ENCODE measurements around the gene NBAS.

The NBAS gene

DNA sequence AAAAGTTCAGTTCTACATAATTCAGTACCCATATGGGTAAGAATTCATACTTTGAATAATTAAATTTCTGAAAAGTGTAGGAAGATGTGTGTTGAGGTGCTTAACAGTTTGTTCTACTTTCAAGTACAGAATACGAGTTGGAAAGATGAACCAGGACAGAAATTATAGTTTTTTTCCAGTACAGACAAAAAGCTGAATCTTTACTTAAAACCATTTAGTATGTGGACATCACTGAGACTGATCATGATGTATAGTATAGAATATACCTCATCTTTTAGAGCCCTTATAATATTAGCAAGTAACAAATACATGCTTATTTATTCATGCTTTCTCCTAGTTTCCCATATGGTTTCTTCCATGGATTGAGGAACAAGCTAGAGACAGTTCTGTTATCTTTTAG is 40.5 kb upstream of the NBAS start:
- Histone ChIP-seq H3K4me3 (ENCODE audit: low read length) (no peak overlapping the region), H3K9ac (ENCODE audit: low read length) (no peak overlapping the region), H3K9me3 (ENCODE audit: control insufficient read depth, low read depth, low read length) (no peaks in the 10 kb centered on the region), H3K4me1 (ENCODE audit: control insufficient read depth, low read depth, low read length) (no peaks in the 10 kb centered on the region), H3K27me3 (ENCODE audit: control insufficient read depth, insufficient read depth, low read length) (no peaks in the 10 kb centered on the region), H3K36me3 (ENCODE audit: control insufficient read depth, low read depth, low read length) (peaks cover 96% of the 10 kb centered on the region), H3K27ac (ENCODE audit: low read length) (no peak overlapping the region)

DNA sequence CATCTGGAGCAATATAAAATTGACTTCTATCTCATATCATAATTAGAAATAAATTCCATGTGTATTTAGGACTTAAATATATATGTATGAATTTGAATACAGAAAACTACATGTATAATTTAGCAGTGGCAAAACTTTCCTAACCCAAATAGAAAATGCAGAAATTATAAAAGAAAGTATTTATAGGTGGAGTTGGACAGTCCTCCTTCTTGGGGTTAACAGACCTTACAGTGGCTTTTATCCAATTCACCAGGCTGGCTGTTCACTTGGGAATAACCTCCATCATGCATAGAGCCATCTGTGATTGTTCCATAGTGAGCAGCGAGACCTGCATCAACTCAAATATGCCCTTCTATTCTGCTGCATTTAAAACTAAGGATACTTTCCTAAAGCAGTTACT is 38.9 kb upstream of the NBAS start:
- H3K4me1 ChIP-seq (ENCODE audit: control insufficient read depth, low read depth, low read length): no peaks in the 10 kb centered on the region
- H3K36me3 ChIP-seq (ENCODE audit: control insufficient read depth, low read depth, low read length): peaks cover 96% of the 10 kb centered on the region
- H3K9me3 ChIP-seq (ENCODE audit: control insufficient read depth, low read depth, low read length): no peaks in the 10 kb centered on the region
- no peak overlapping the region for H3K4me3 ChIP-seq (ENCODE audit: low read length)
- H3K27ac ChIP-seq (ENCODE audit: low read length): no peak overlapping the region
- H3K9ac ChIP-seq (ENCODE audit: low read length): no peak overlapping the region
- H3K27me3 ChIP-seq (ENCODE audit: control insufficient read depth, insufficient read depth, low read length): no peaks in the 10 kb centered on the region

DNA sequence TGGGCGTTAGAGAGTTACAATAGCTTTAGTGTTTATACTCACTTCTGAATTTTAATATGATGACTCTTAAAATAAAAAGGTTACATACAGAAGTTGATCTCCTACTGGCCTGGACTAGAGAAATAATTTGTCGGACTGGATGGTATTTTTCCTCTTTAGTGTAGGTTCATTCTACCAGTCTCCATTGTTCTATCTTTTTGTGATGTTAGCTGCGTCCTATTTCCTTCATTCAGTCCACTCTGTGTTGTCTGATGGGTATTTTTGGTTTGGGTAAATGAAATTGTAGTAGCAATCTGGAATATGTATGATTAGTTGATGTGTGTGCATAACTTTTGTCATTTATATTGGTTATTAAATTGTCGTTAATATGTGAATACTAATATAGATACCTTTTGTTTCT is 35.8 kb upstream of the NBAS start:
- Histone ChIP-seq H3K9ac (ENCODE audit: low read length) (no peak overlapping the region), H3K9me3 (ENCODE audit: control insufficient read depth, low read depth, low read length) (no peaks in the 10 kb centered on the region), H3K36me3 (ENCODE audit: control insufficient read depth, low read depth, low read length) (peaks cover 67% of the 10 kb centered on the region), H3K27me3 (ENCODE audit: control insufficient read depth, insufficient read depth, low read length) (no peaks in the 10 kb centered on the region), H3K4me1 (ENCODE audit: control insufficient read depth, low read depth, low read length) (no peaks in the 10 kb centered on the region), H3K4me3 (ENCODE audit: low read length) (no peak overlapping the region), H3K27ac (ENCODE audit: low read length) (no peak overlapping the region)

DNA sequence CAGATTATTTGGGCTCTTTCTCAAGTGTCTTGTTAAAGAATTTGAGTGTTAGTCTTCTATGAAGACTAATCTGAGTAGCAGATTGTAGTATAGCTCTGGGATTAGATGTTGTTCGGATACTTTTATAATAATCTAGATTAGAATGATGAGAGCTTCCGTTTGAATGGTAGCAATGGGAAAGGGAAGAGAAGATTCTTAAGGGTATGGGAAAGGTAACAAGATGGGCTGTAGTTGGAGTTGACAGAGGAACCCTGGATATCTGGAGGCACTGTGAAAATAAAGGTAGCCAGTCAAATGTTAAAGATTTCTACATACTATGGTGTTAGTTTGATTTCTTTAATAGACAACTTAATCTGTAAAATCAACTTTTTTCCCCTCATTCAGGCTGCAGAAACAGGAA is 35.2 kb upstream of the NBAS start:
- peaks cover 61% of the 10 kb centered on the region for H3K36me3 ChIP-seq (ENCODE audit: control insufficient read depth, low read depth, low read length)
- no peaks in the 10 kb centered on the region for H3K27me3 ChIP-seq (ENCODE audit: control insufficient read depth, insufficient read depth, low read length)
- no peak overlapping the region for H3K4me3 ChIP-seq (ENCODE audit: low read length)
- H3K9ac ChIP-seq (ENCODE audit: low read length): no peak overlapping the region
- no peaks in the 10 kb centered on the region for H3K4me1 ChIP-seq (ENCODE audit: control insufficient read depth, low read depth, low read length)
- no peak overlapping the region for H3K27ac ChIP-seq (ENCODE audit: low read length)
- H3K9me3 ChIP-seq (ENCODE audit: control insufficient read depth, low read depth, low read length): no peaks in the 10 kb centered on the region

DNA sequence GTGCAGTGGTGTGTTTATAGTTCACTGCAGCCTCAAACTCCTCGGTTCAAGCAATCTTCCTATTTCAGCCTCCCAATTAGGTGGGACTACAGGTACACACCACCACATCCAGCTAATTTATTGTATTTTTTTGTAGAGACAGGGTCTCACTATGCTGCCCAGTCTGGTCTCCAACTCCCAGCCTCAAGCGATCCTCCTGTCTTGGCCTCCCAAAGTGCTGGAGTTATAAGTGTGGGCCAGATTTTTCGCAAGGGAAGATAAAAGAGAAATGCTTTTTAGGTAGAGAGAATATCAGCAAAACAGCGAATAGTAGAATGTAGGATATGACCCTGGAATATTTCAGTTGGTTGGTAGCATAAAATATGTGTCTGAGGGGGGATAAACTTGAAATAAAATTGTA is 34.8 kb upstream of the NBAS start:
- Histone ChIP-seq H3K9me3 (ENCODE audit: control insufficient read depth, low read depth, low read length) (no peaks in the 10 kb centered on the region), H3K4me3 (ENCODE audit: low read length) (no peak overlapping the region), H3K36me3 (ENCODE audit: control insufficient read depth, low read depth, low read length) (peaks cover 57% of the 10 kb centered on the region), H3K4me1 (ENCODE audit: control insufficient read depth, low read depth, low read length) (no peaks in the 10 kb centered on the region), H3K9ac (ENCODE audit: low read length) (no peak overlapping the region), H3K27ac (ENCODE audit: low read length) (no peak overlapping the region), H3K27me3 (ENCODE audit: control insufficient read depth, insufficient read depth, low read length) (no peaks in the 10 kb centered on the region)

DNA sequence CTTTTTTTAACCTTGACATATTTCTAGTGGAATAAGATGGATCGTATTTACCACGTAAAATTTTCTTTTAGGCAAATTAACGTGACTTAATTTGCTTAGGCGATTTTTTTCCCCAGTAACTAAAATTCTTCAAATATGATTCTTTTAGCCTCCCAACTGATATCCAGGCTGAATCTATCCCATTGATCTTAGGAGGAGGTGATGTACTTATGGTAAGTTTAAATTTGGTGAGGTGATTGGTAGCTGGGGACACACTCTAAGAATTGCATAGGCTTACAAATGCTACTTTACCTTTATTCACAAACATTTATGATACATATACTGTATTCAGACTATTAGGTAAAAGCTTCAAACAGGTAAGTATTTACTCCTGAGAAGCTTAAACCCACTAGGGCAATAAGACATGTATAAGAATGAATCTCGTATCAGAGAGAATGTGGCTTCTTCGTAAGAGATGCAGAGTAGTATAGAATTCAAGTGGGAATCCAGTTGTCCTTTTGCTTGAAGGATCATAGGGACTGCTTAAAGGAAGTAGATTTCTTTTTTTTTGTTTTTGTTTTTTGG is 34.3 kb upstream of the NBAS start:
- Histone ChIP-seq H3K27ac (ENCODE audit: low read length) (no peak overlapping the region), H3K9ac (ENCODE audit: low read length) (no peak overlapping the region), H3K27me3 (ENCODE audit: control insufficient read depth, insufficient read depth, low read length) (no peaks in the 10 kb centered on the region), H3K4me1 (ENCODE audit: control insufficient read depth, low read depth, low read length) (no peaks in the 10 kb centered on the region), H3K9me3 (ENCODE audit: control insufficient read depth, low read depth, low read length) (no peaks in the 10 kb centered on the region), H3K4me3 (ENCODE audit: low read length) (no peak overlapping the region), H3K36me3 (ENCODE audit: control insufficient read depth, low read depth, low read length) (peaks cover 53% of the 10 kb centered on the region)

DNA sequence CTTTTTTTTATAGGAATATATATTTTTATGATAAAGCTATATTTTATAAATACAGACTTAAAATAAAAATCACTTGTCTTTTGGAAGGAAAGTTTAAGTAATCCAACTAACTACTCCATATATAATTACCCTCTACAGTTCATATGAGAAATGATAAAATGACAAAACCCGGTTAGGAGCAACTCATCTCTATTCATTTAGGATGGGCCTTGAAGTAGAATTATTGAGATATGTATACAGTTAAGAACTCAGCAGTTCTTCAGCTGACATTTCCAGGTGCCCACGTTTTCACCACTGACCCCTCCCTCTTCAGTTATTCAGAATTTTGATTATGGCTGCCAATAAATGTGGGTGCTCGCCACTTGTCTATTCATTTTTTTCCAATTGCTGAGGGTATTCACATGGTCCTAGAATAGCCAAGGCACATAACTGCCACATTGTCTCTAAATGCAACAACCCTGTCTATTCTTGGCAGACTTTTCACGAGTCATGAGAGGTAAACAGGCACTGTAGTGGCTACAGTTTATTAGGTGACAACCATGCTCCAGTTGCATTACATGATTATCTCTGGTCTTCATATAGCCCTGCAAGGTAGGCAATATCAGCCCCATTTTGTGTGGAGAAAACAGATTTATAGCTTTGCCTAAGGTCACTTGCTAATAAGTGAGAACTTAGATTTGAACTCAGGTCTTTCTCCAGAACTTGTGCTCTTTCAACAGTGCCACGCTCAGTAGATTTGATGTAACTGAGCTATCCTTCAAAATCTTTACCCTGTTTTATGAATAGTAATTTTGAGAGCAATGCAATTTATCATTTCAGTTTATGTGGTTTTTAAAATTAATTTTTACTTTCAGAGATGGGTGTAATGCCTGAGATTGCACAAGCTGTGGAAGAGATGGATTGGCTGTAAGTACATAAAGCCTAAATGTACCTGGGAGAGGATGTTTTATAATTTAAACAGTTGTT is 33.4 kb upstream of the NBAS start:
- no peaks in the 10 kb centered on the region for H3K4me1 ChIP-seq (ENCODE audit: control insufficient read depth, low read depth, low read length)
- H3K9me3 ChIP-seq (ENCODE audit: control insufficient read depth, low read depth, low read length): no peaks in the 10 kb centered on the region
- no peak overlapping the region for H3K9ac ChIP-seq (ENCODE audit: low read length)

DNA sequence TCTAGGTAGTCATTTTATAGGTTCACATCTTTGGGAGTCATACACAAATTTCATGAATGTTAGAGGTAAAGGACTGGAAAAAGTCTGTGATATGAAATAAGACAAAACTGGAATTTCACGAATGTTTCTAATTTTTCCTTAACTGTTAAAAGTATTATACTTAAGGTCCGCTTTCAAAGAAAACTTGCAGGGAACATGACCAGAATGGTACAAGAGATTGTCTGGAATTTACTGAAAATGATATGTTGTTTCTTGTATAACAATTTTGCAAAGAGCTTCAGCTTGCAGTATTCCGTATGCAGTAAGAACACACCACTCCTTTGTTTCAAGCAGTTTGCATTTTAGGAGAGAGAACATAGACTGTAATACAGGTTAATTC is 32.2 kb upstream of the NBAS start:
- Histone ChIP-seq H3K27ac (ENCODE audit: low read length) (no peak overlapping the region), H3K4me1 (ENCODE audit: control insufficient read depth, low read depth, low read length) (no peaks in the 10 kb centered on the region), H3K27me3 (ENCODE audit: control insufficient read depth, insufficient read depth, low read length) (no peaks in the 10 kb centered on the region), H3K4me3 (ENCODE audit: low read length) (no peak overlapping the region), H3K9me3 (ENCODE audit: control insufficient read depth, low read depth, low read length) (no peaks in the 10 kb centered on the region), H3K9ac (ENCODE audit: low read length) (no peak overlapping the region), H3K36me3 (ENCODE audit: control insufficient read depth, low read depth, low read length) (peaks cover 35% of the 10 kb centered on the region)

More for the DNA sequence above, 33.4 kb upstream of the NBAS start:
- Histone ChIP-seq H3K27me3 (ENCODE audit: control insufficient read depth, insufficient read depth, low read length) (no peaks in the 10 kb centered on the region), H3K36me3 (ENCODE audit: control insufficient read depth, low read depth, low read length) (peaks cover 45% of the 10 kb centered on the region), H3K27ac (ENCODE audit: low read length) (no peak overlapping the region), H3K4me3 (ENCODE audit: low read length) (no peak overlapping the region)

DNA sequence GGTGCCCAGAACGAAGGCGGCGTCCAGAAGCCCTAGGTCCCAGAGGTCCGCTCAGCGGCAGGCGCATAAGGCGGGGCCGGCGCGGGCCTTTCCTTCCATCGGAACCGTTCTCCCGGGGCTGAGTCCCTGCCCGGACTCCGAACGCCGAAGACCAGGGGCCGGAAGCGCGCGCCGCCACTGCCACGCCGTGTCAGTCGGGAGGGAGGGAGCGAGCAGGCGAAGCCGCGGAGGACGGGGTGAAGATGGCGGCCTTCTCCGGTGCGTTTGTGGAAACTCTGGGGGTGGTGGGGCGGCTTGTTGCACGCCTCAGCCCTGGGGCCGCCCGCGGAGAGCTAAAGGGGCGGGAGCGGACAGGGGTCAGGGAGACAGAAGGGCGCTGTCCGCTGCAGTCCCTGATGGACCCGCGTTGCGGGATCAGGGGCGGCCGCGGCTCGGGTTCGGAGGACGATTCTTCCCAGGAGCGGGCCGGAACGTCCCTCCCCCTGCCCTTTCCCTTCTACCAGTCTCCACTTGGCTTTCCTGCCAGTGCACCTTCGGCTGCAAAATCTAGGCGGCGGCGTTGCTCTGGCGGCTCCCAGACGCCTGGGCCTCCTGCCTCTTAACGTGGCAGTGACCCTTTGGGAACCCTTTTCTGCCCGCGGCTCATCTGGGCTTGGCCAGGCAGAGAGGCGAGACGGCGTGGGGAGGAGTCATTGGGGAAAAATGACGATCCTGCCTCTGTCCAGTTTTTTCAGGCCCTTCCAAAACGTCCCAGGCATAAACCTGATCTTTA is 30.7 kb upstream of the NBAS start, which contains the start of gene DDX1:
Gene DDX1, plus strand, starts transcription at position 177 of the 772 bp plus-strand sequence. Its CDS starts 66 bp downstream, at position 243.
- Histone ChIP-seq H3K27me3 (ENCODE audit: control insufficient read depth, insufficient read depth, low read length) (no peaks in the 10 kb centered on the region), H3K9me3 (ENCODE audit: control insufficient read depth, low read depth, low read length) (no peaks in the 10 kb centered on the region), H3K27ac (ENCODE audit: low read length) (peak within 1 kb of the TSS; percentile 73), H3K36me3 (ENCODE audit: control insufficient read depth, low read depth, low read length) (peaks cover 20% of the 10 kb centered on the region), H3K4me3 (ENCODE audit: low read length) (peak within 1 kb of the TSS; percentile 94), H3K4me1 (ENCODE audit: control insufficient read depth, low read depth, low read length) (no peaks in the 10 kb centered on the region), H3K9ac (ENCODE audit: low read length) (peak within 1 kb of the TSS; percentile 85)

DNA sequence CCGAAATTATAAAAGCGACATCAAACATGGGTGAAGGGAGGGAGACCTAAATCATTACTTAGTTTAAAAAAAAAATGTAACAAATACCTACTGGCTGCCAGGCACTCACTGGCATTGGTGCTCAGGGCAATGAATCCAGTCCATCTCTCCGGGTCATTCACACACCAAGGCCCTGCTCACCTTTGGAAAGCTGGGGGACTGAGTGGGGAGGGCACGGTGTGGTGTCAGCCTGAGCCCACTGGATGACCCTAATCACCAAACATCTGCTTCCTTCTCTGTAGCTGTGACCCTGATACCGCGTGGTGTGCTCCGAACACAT is 30.2 kb upstream of the NBAS start:
- no peaks in the 10 kb centered on the region for H3K27me3 ChIP-seq (ENCODE audit: control insufficient read depth, insufficient read depth, low read length)
- peaks cover 15% of the 10 kb centered on the region for H3K36me3 ChIP-seq (ENCODE audit: control insufficient read depth, low read depth, low read length)
- H3K9ac ChIP-seq (ENCODE audit: low read length): peak overlapping the region; percentile 85
- no peaks in the 10 kb centered on the region for H3K9me3 ChIP-seq (ENCODE audit: control insufficient read depth, low read depth, low read length)
- H3K4me1 ChIP-seq (ENCODE audit: control insufficient read depth, low read depth, low read length): no peaks in the 10 kb centered on the region
- H3K4me3 ChIP-seq (ENCODE audit: low read length): peak overlapping the region; percentile 94
- H3K27ac ChIP-seq (ENCODE audit: low read length): peak overlapping the region; percentile 73

DNA sequence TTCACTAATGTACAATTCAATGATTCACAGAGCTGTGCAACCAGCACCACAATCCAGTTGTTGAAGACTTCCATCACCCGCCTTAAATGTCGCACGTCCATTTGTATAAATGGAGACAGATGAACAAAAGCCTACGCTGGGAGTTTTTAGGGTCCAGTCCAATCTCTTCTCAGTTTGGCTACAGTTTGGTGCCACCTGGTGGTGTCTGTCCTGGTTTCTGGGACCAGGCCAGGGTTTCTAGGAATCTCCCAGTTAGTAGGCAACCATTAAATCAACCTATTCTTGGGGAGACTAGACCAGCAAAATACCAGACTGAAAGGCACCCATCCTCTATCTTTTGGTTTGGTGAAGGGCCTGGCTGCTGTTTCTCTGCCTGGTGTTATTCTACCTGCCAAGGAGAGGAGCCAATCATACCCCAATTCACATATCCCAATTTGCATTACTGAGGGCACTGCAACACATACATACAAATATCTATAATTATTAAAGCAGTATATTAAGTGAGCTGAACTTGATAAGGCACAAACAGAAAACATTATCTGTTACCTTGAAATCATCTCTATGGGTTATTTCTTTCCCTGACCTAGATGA is 27.3 kb upstream of the NBAS start:
- H3K9ac ChIP-seq (ENCODE audit: low read length): no peak overlapping the region
- H3K4me3 ChIP-seq (ENCODE audit: low read length): no peak overlapping the region
- H3K4me1 ChIP-seq (ENCODE audit: control insufficient read depth, low read depth, low read length): no peaks in the 10 kb centered on the region
- no peaks in the 10 kb centered on the region for H3K9me3 ChIP-seq (ENCODE audit: control insufficient read depth, low read depth, low read length)
- H3K27me3 ChIP-seq (ENCODE audit: control insufficient read depth, insufficient read depth, low read length): no peaks in the 10 kb centered on the region
- H3K36me3 ChIP-seq (ENCODE audit: control insufficient read depth, low read depth, low read length): no peaks in the 10 kb centered on the region
- H3K27ac ChIP-seq (ENCODE audit: low read length): no peak overlapping the region

Measured in iPS-18a (cell line).